CD14-positive monocyte (primary cell): ENCODE measurements around the gene PIM2. TPM values are rescaled to one million over a fixed set of nuclear protein-coding genes. Genes with fewer than 3 reads are reported as not detected.

Experiments
- DNase-seq, 3 donors: peaks; one replicate each; pipeline ENCODE4 v3.0.0-alpha.2; 2011 to 2022
- H2AFZ ChIP-seq: 2 replicates; pipeline ENCODE4 v1.6.0; 2012; ENCODE audit warnings: mild to moderate bottlenecking, low read depth, low read length, inconsistent platforms; ENCODE audit not compliant: insufficient read depth, poor library complexity, severe bottlenecking
- H3K27ac ChIP-seq, 2 donors: 1 replicate in 1 of 2; 2 replicates in 1 of 2; pipeline ENCODE4 v1.5.1; 2012 to 2013; ENCODE audit warnings: low read length in 2 of 2, control low read depth in 1 of 2, inconsistent platforms in 1 of 2, low read depth in 1 of 2, mild to moderate bottlenecking in 1 of 2
- H3K27me3 ChIP-seq, 2 donors: one replicate each; pipeline versions ENCODE4 v1.6.0 to v1.6.1; 2011 to 2013; ENCODE audit warnings: low read length in 2 of 2; ENCODE audit not compliant: control insufficient read depth in 2 of 2, insufficient read depth in 2 of 2
- H3K36me3 ChIP-seq, 2 donors: replicated peaks in 1 of 2; 1 replicate in 1 of 2; 2 replicates in 1 of 2; pipeline versions ENCODE4 v1.5.1 to v1.6.1; 2012 to 2013; ENCODE audit warnings: low read length in 2 of 2, control low read depth in 1 of 2, inconsistent platforms in 1 of 2, mild to moderate bottlenecking in 1 of 2; ENCODE audit not compliant: insufficient read depth in 2 of 2, control insufficient read depth in 1 of 2
- H3K4me1 ChIP-seq, 2 donors: 1 replicate in 1 of 2; 2 replicates in 1 of 2; pipeline versions ENCODE4 v1.5.1 to v1.6.1; 2012 to 2013; ENCODE audit warnings: low read length in 2 of 2, control low read depth in 1 of 2, inconsistent platforms in 1 of 2, mild to moderate bottlenecking in 1 of 2, moderate library complexity in 1 of 2; ENCODE audit not compliant: insufficient read depth in 2 of 2, control insufficient read depth in 1 of 2
- H3K4me2 ChIP-seq: replicated peaks from 2 replicates; pipeline ENCODE3; 2012; ENCODE audit warnings: low read length, moderate library complexity, mild to moderate bottlenecking; ENCODE audit not compliant: poor library complexity, severe bottlenecking; ENCODE audit errors: extremely low read depth
- H3K4me3 ChIP-seq, 3 experiments: fragments of 200-600 bp in 1 of 3; sonication (generic) in 1 of 3; replicated peaks in 1 of 3; 1 replicate in 2 of 3; 2 replicates in 1 of 3; pipeline ENCODE4 v1.5.1; 2011 to 2013; ENCODE audit warnings: low read length in 3 of 3, mild to moderate bottlenecking in 3 of 3, control low read depth in 2 of 3, low read depth in 2 of 3, inconsistent platforms in 1 of 3, moderate library complexity in 1 of 3
- H3K79me2 ChIP-seq: 2 replicates; pipeline ENCODE4 v1.6.0; 2012; ENCODE audit warnings: mild to moderate bottlenecking, control low read depth, inconsistent platforms, low read length, moderate library complexity; ENCODE audit not compliant: insufficient read depth
- H3K9ac ChIP-seq: 2 replicates; pipeline ENCODE4 v1.6.0; 2017; ENCODE audit warnings: low read length, mild to moderate bottlenecking; ENCODE audit not compliant: insufficient read depth, poor library complexity, severe bottlenecking
- H3K9me3 ChIP-seq, 2 donors: replicated peaks in 1 of 2; 1 replicate in 1 of 2; 2 replicates in 1 of 2; pipeline versions ENCODE4 v1.5.1 to v1.6.1; 2012 to 2013; ENCODE audit warnings: low read length in 2 of 2, control low read depth in 1 of 2; ENCODE audit not compliant: control insufficient read depth in 1 of 2, insufficient read depth in 1 of 2
- H4K20me1 ChIP-seq: 2 replicates; pipeline ENCODE4 v1.6.0; 2012; ENCODE audit warnings: mild to moderate bottlenecking, low read length, control low read depth, moderate library complexity; ENCODE audit not compliant: insufficient read depth
- H3K27ac Mint-ChIP-seq, 7 donors: one replicate each; pipeline ENCODE4 v1.8.0; 2020; ENCODE audit warnings: mild to moderate bottlenecking in 7 of 7, mixed read lengths in 7 of 7, moderate library complexity in 6 of 7, inconsistent platforms in 2 of 7
- H3K27me3 Mint-ChIP-seq, 3 donors: one replicate each; pipeline ENCODE4 v1.8.0; 2021 to 2022; ENCODE audit warnings: low read depth in 3 of 3, mild to moderate bottlenecking in 3 of 3, mixed read lengths in 3 of 3, moderate library complexity in 3 of 3, inconsistent platforms in 1 of 3
- H3K36me3 Mint-ChIP-seq, 2 donors: one replicate each; pipeline ENCODE4 v1.8.0; 2020; ENCODE audit warnings: mixed read lengths in 2 of 2, inconsistent platforms in 1 of 2, mild to moderate bottlenecking in 1 of 2
- H3K4me1 Mint-ChIP-seq: one replicate; pipeline ENCODE4 v1.8.0; 2020; ENCODE audit warnings: mild to moderate bottlenecking, mixed read lengths
- H3K4me3 Mint-ChIP-seq, 2 donors: one replicate each; pipeline ENCODE4 v1.8.0; 2020; ENCODE audit warnings: mild to moderate bottlenecking in 2 of 2, mixed read lengths in 2 of 2, moderate library complexity in 1 of 2
- H3K9me3 Mint-ChIP-seq, 7 donors: one replicate each; pipeline ENCODE4 v1.8.0; 2020 to 2022; ENCODE audit warnings: mixed read lengths in 7 of 7, mild to moderate bottlenecking in 6 of 7, moderate library complexity in 6 of 7, inconsistent platforms in 2 of 7
- WGBS: methylation state at CpG from one replicate; pipeline ENCODE4 v1.1.5; 2013; ENCODE audit warnings: missing lambda C conversion rate; ENCODE audit not compliant: insufficient coverage; 5-methylcytosine and 5-hydroxymethylcytosine counted together
- intact Hi-C, 2 donors: fragments of 100-400 bp; cut with micrococcal nuclease; formaldehyde crosslinking; loops; one replicate each; pipeline versions ENCODE4 v1.15.0 to v1.15.1; 2023
- polyA plus RNA-seq, 3 donors: library from polyadenylated mRNA; depleted of rRNA in 1 of 3; unstranded in 2 of 3; stranded (reverse) in 1 of 3; fragments of 300-500 nt in 2 of 3; fragments of >200 nt in 1 of 3; fragmentation: Illumina TruSeq in 2 of 3; gene quantifications; 1 replicate in 2 of 3; 2 replicates in 1 of 3; pipeline ENCODE4 v1.2.3, GENCODE V29; 2012 to 2021
- TF ChIP-seq, protein P1 (sequence below): fragments of 200-600 bp; IDR thresholded peaks from one replicate; pipeline ENCODE4 v1.8.0; 2022; ENCODE audit warnings: antibody characterized with exemption, mild to moderate bottlenecking

Gene PIM2
- polyA plus RNA-seq, 3 donors, result 6.7 to 39.4 (median 9.9) TPM

DNA sequence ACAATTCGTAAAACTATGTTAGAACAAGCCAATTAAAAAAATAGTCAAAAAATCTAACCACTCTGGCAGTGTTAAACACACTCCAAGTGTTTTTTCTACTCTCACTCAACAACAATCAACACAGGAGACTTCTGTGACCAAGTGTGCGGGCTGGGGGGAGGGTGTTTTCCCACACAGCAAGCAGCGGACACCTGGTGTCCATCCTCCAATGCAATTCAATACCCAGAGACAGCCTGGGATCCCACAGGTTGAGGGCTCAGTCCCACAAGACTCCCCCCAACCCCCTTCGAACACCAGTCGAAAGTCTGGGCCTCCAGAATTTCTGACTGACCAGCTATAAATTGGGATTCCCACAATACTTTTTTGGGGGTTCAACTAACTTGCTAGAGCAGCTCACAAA is 8.3 kb upstream of the PIM2 start:
- peaks cover 0 to 6% (median 0%) of the 10 kb centered on the region in 7 donors for H3K9me3 Mint-ChIP-seq
- H3K9ac ChIP-seq, result no peak overlapping the region
- H3K9me3 ChIP-seq, result no peaks in the 10 kb centered on the region
- H3K79me2 ChIP-seq, result no peaks in the 10 kb centered on the region
- H3K4me3 ChIP-seq, result no peak overlapping the region
- no peak overlapping the region for H2AFZ ChIP-seq
- DNase-seq, result no peak
- no CpG with 5 or more reads among the region's 5 CpGs for WGBS
- H3K27ac Mint-ChIP-seq, result no peak overlapping the region
- H3K27me3 ChIP-seq, result no peaks in the 10 kb centered on the region
- H3K4me1 ChIP-seq, result no peaks in the 10 kb centered on the region
- peaks cover 43 to 75% of the 10 kb centered on the region in 2 donors for H3K36me3 ChIP-seq
- H3K4me3 Mint-ChIP-seq, result no peak overlapping the region
- no peak overlapping the region for H3K27ac ChIP-seq
- H4K20me1 ChIP-seq, result peaks cover 7% of the 10 kb centered on the region
- intact Hi-C loops, result no loop called here
- TF ChIP-seq, protein P1, sequence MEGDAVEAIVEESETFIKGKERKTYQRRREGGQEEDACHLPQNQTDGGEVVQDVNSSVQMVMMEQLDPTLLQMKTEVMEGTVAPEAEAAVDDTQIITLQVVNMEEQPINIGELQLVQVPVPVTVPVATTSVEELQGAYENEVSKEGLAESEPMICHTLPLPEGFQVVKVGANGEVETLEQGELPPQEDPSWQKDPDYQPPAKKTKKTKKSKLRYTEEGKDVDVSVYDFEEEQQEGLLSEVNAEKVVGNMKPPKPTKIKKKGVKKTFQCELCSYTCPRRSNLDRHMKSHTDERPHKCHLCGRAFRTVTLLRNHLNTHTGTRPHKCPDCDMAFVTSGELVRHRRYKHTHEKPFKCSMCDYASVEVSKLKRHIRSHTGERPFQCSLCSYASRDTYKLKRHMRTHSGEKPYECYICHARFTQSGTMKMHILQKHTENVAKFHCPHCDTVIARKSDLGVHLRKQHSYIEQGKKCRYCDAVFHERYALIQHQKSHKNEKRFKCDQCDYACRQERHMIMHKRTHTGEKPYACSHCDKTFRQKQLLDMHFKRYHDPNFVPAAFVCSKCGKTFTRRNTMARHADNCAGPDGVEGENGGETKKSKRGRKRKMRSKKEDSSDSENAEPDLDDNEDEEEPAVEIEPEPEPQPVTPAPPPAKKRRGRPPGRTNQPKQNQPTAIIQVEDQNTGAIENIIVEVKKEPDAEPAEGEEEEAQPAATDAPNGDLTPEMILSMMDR, result no peak
- no peaks in the 10 kb centered on the region for H3K4me1 Mint-ChIP-seq
- H3K4me2 ChIP-seq, result no peak overlapping the region
- peaks cover 48 to 71% of the 10 kb centered on the region in 2 donors for H3K36me3 Mint-ChIP-seq
- H3K27me3 Mint-ChIP-seq, result peaks cover 0 to 2% (median 0%) of the 10 kb centered on the region in 3 donors

DNA sequence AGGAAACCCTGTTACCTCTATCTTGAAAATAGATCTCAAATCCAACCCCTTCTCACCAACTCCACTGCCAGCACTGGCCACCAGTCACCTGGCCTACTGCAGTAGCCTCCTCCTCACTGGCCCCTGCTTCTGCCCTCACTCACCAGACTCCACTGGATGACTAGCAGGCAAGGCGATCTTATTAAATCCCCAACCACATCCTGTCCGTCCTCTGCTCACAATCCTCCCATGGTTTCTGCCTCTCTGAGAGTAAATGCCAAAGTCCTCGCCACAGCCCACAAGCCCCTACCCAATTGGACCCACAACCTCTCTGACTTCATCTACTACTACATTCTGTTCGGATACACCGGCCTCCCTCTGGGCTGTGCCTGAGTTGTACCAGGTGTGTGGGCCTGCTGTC is 5.4 kb upstream of the PIM2 start:
- Histone ChIP-seq H3K9ac (no peak overlapping the region), H3K4me2 (no peak overlapping the region), H3K79me2 (no peaks in the 10 kb centered on the region), H3K36me3 (peaks cover 36 to 59% of the 10 kb centered on the region in 2 donors), H3K9me3 (no peaks in the 10 kb centered on the region), H3K27me3 (no peaks in the 10 kb centered on the region), H4K20me1 (peaks cover 7% of the 10 kb centered on the region), H2AFZ (no peak overlapping the region), H3K4me3 (no peak overlapping the region), H3K4me1 (peaks cover 7 to 9% of the 10 kb centered on the region in 2 donors), H3K27ac (no peak overlapping the region)
- peak overlapping the region in 2 of 7 donors; percentile 11 to 13 for H3K27ac Mint-ChIP-seq
- 100% methylated on average over 2 of the region's 5 CpGs for WGBS
- H3K9me3 Mint-ChIP-seq, result no peaks in the 10 kb centered on the region
- TF ChIP-seq, protein P1, result no peak
- H3K4me3 Mint-ChIP-seq, result no peak overlapping the region
- peaks cover 42 to 59% of the 10 kb centered on the region in 2 donors for H3K36me3 Mint-ChIP-seq
- DNase-seq, result no peak
- peaks cover 0 to 6% (median 0%) of the 10 kb centered on the region in 3 donors for H3K27me3 Mint-ChIP-seq
- intact Hi-C loops, result no loop called here
- peaks cover 14% of the 10 kb centered on the region for H3K4me1 Mint-ChIP-seq
